A549 (cell line): ENCODE measurements around the gene HMGB2. TPM values are rescaled to one million over a fixed set of nuclear protein-coding genes. Genes with fewer than 3 reads are reported as not detected.

Experiments used
- ATAC-seq, 2 experiments: fragments of 200-7000 bp in 1 of 2; fragments of >200 bp in 1 of 2; cut with Nextera tagmentation in 1 of 2; cut with Tn5 transposase in 1 of 2; 3 replicates each; pipeline versions ENCODE4 v1.8.0 to v1.9.1; 2018 to 2020; ENCODE audit warnings: mild to moderate bottlenecking in 1 of 2, moderate library complexity in 1 of 2
- CTCF ChIA-PET: fragments of 300-600 bp; sonication (Branson Sonifier 250); formaldehyde crosslinking; extraction: SDS; loops from one replicate; lab custom pipeline; 2021; ENCODE audit warnings: antibody characterized with exemption, inconsistent platforms; lab: Yijun Ruan, JAX
- POLR2A ChIA-PET: fragments of 350-600 bp; formaldehyde crosslinking; extraction: SDS; loops from one replicate; lab custom pipeline; 2021; ENCODE audit warnings: antibody characterized with exemption, inconsistent platforms; lab: Yijun Ruan, JAX
- DNase-seq, 2 experiments: peaks; one replicate each; pipeline versions ENCODE4 v3.0.0 to v3.0.0-alpha.2; 2011 to 2016; ENCODE audit warnings: low read depth in 1 of 2, low spot score in 1 of 2
- FAIRE-seq: peaks from 2 replicates; lab custom pipeline; 2011; peaks lifted over from hg19 to GRCh38; lab: Jason Lieb, UNC
- H3K27ac ChIP-seq, 2 experiments: fragments of >200 bp; sonication (Bioruptor Twin); formaldehyde crosslinking; 3 replicates each; pipeline ENCODE4 v1.5.1; 2016 to 2017
- H3K4me1 ChIP-seq: fragments of >200 bp; sonication (Bioruptor Twin); formaldehyde crosslinking; 3 replicates; pipeline ENCODE4 v1.6.1; 2016
- H3K4me2 ChIP-seq: fragments of >200 bp; sonication (Bioruptor Twin); formaldehyde crosslinking; 3 replicates; pipeline ENCODE4 v1.6.1; 2016
- H3K4me3 ChIP-seq: fragments of >200 bp; sonication (Bioruptor Twin); formaldehyde crosslinking; 3 replicates; pipeline ENCODE4 v1.5.1; 2016
- H3K9me3 ChIP-seq: fragments of >200 bp; sonication (Bioruptor Twin); formaldehyde crosslinking; 3 replicates; pipeline ENCODE4 v1.6.1; 2016
- BHLHE40 ChIP-seq: IDR thresholded peaks from 2 replicates; pipeline ENCODE4 v1.6.1; 2012; ENCODE audit warnings: low read depth, low read length, inconsistent platforms
- CHD4 ChIP-seq: fragments of 200-600 bp; sonication (generic); IDR thresholded peaks from 2 replicates; pipeline ENCODE4 v1.6.1; 2016; ENCODE audit warnings: antibody characterized with exemption, mild to moderate bottlenecking, borderline replicate concordance
- EP300 ChIP-seq, 2 experiments: fragments of >200 bp; sonication (Bioruptor Twin); formaldehyde crosslinking; IDR thresholded peaks; 2 replicates in 1 of 2; 3 replicates in 1 of 2; pipeline ENCODE4 v1.6.1; 2016 to 2017
- ESRRA ChIP-seq: fragments of 150-350 bp; IDR thresholded peaks from 2 replicates; pipeline ENCODE4 v1.6.1; 2014; ENCODE audit warnings: mild to moderate bottlenecking, low read length, borderline replicate concordance
- FOSB ChIP-seq: fragments of 250-450 bp; sonication (Bioruptor Pico); IDR thresholded peaks from 2 replicates; pipeline ENCODE4 v1.5.0; 2020; ENCODE audit warnings: mild to moderate bottlenecking, moderate library complexity
- FOSL2 ChIP-seq, 2 experiments: fragments of 450-650 bp in 1 of 2; fragments of >200 bp in 1 of 2; sonication (Bioruptor Twin) in 1 of 2; formaldehyde crosslinking; IDR thresholded peaks; 2 replicates each; pipeline versions ENCODE4 v1.5.0 to v1.6.1; 2016 to 2020; ENCODE audit warnings: mild to moderate bottlenecking in 1 of 2, moderate library complexity in 1 of 2
- HEYL ChIP-seq: fragments of 250-450 bp; sonication (Bioruptor Pico); IDR thresholded peaks from 2 replicates; pipeline ENCODE4 v1.8.0; 2021; ENCODE audit warnings: mild to moderate bottlenecking, moderate library complexity
- KDM1A ChIP-seq: fragments of 200-600 bp; sonication (generic); IDR thresholded peaks from 2 replicates; pipeline ENCODE4 v1.6.1; 2016; ENCODE audit warnings: low read depth, mild to moderate bottlenecking
- PHF8 ChIP-seq: fragments of 200-600 bp; sonication (generic); IDR thresholded peaks from 2 replicates; pipeline ENCODE4 v1.6.1; 2016; ENCODE audit warnings: low read depth, mild to moderate bottlenecking, antibody characterized with exemption, moderate library complexity, borderline replicate concordance
- POLR2A ChIP-seq: IDR thresholded peaks from 2 replicates; pipeline ENCODE4 v1.6.1; 2012; ENCODE audit warnings: mild to moderate bottlenecking, low read length
- RARB ChIP-seq: fragments of 250-450 bp; sonication (Bioruptor Pico); IDR thresholded peaks from 2 replicates; pipeline ENCODE4 v1.8.0; 2021; ENCODE audit warnings: mild to moderate bottlenecking, moderate library complexity
- RNF2 ChIP-seq: fragments of 200-600 bp; sonication (generic); IDR thresholded peaks from 2 replicates; pipeline ENCODE4 v1.6.1; 2016; ENCODE audit warnings: low read depth, mild to moderate bottlenecking, antibody characterized with exemption, moderate library complexity, borderline replicate concordance
- SREBF2 ChIP-seq: fragments of 450-650 bp; IDR thresholded peaks from 2 replicates; pipeline ENCODE4 v1.6.1; 2014; ENCODE audit warnings: mild to moderate bottlenecking, moderate library complexity
- TFCP2L1 ChIP-seq: fragments of 250-450 bp; sonication (Bioruptor Pico); IDR thresholded peaks from 2 replicates; pipeline ENCODE4 v1.5.0; 2021; ENCODE audit warnings: mild to moderate bottlenecking
- ZFP36 ChIP-seq: fragments of 450-650 bp; IDR thresholded peaks from 2 replicates; pipeline ENCODE4 v1.6.1; 2014; ENCODE audit warnings: borderline replicate concordance; ENCODE audit not compliant: partially characterized antibody
- ZNF302 ChIP-seq: fragments of 250-450 bp; sonication (Bioruptor Pico); IDR thresholded peaks from 2 replicates; pipeline ENCODE4 v1.9.0; 2021; ENCODE audit warnings: inconsistent platforms, mild to moderate bottlenecking, moderate library complexity
- ZSCAN20 ChIP-seq: fragments of 250-450 bp; sonication (Bioruptor Pico); IDR thresholded peaks from 2 replicates; pipeline ENCODE4 v1.8.0; 2022; ENCODE audit warnings: mild to moderate bottlenecking, moderate library complexity
- WGBS: methylation state at CpG from one replicate; pipeline ENCODE4 v1.1.6; 2017; ENCODE audit errors: missing lambda C conversion rate; 5-methylcytosine and 5-hydroxymethylcytosine counted together
- polyA plus RNA-seq, 4 experiments: library from polyadenylated mRNA; depleted of rRNA in 3 of 4; stranded (reverse); fragments of >200 nt; fragmentation: RNase III in 1 of 4; extraction: RNeasy Plus Mini Kit Qiagen cat#74134 plus additional on column Dnase treatment in 1 of 4; gene quantifications; 2 replicates in 3 of 4; 3 replicates in 1 of 4; pipeline ENCODE4 v1.2.3, GENCODE V29; 2011 to 2017
- TF ChIP-seq, protein P1 (sequence below): fragments of 450-650 bp; IDR thresholded peaks from 2 replicates; pipeline ENCODE4 v1.6.1; 2014; ENCODE audit warnings: antibody characterized with exemption
- TF ChIP-seq, protein P2 (sequence below): fragments of >200 bp; sonication (Bioruptor Twin); formaldehyde crosslinking; IDR thresholded peaks from 3 replicates; pipeline ENCODE4 v1.5.1; 2016
- TF ChIP-seq, protein P3 (sequence below): IDR thresholded peaks from 2 replicates; pipeline ENCODE4 v1.6.1; 2012; ENCODE audit warnings: low read depth, borderline replicate concordance
- TF ChIP-seq, protein P4 (sequence below): IDR thresholded peaks from 2 replicates; pipeline ENCODE4 v1.6.1; 2012
- TF ChIP-seq, protein P5 (sequence below): fragments of 250-450 bp; sonication (Bioruptor Pico); IDR thresholded peaks from 2 replicates; pipeline ENCODE4 v1.5.0; 2021; ENCODE audit warnings: mild to moderate bottlenecking, moderate library complexity, borderline replicate concordance

HMGB2 gene
- polyA plus RNA-seq, 2 of the 4 experiments (the other 2 are of a cell fraction): 101 to 128 TPM

DNA sequence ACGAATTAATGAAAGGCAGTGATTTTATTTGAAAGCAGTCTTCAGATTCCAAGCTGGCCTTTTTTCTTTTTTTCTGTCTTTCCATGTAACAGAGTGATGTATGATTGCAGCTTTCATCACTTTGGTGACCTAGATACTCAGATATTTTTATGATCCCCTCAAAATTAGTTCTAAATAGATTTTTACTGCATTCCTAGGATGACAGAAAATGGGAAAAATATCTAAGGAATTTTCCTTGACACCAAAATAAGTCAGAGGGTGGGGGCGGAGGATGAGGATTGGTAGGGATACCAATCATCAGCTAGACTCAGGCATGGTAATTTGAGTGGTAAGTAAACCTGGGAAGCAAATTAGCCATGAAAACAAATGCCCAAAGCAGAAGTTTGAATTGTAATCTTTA lies 11.9 kb upstream of the HMGB2 start (continued):
- TF ChIP-seq, protein P1, sequence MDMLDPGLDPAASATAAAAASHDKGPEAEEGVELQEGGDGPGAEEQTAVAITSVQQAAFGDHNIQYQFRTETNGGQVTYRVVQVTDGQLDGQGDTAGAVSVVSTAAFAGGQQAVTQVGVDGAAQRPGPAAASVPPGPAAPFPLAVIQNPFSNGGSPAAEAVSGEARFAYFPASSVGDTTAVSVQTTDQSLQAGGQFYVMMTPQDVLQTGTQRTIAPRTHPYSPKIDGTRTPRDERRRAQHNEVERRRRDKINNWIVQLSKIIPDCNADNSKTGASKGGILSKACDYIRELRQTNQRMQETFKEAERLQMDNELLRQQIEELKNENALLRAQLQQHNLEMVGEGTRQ: no peak
- no peak for TF ChIP-seq RNF2
- TF ChIP-seq, protein P2, sequence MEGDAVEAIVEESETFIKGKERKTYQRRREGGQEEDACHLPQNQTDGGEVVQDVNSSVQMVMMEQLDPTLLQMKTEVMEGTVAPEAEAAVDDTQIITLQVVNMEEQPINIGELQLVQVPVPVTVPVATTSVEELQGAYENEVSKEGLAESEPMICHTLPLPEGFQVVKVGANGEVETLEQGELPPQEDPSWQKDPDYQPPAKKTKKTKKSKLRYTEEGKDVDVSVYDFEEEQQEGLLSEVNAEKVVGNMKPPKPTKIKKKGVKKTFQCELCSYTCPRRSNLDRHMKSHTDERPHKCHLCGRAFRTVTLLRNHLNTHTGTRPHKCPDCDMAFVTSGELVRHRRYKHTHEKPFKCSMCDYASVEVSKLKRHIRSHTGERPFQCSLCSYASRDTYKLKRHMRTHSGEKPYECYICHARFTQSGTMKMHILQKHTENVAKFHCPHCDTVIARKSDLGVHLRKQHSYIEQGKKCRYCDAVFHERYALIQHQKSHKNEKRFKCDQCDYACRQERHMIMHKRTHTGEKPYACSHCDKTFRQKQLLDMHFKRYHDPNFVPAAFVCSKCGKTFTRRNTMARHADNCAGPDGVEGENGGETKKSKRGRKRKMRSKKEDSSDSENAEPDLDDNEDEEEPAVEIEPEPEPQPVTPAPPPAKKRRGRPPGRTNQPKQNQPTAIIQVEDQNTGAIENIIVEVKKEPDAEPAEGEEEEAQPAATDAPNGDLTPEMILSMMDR: no peak
- TF ChIP-seq, protein P3, sequence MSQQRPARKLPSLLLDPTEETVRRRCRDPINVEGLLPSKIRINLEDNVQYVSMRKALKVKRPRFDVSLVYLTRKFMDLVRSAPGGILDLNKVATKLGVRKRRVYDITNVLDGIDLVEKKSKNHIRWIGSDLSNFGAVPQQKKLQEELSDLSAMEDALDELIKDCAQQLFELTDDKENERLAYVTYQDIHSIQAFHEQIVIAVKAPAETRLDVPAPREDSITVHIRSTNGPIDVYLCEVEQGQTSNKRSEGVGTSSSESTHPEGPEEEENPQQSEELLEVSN: no peak
- no peak for TF ChIP-seq CHD4
- TF ChIP-seq FOSL2 (IDR thresholded peaks at IDR 0.05): no peak
- TF ChIP-seq FOSL2 (CRISPR knock-in tag; IDR thresholded peaks at IDR 0.05): no peak
- TF ChIP-seq TFCP2L1 (CRISPR knock-in tag): no peak
- no peak for TF ChIP-seq BHLHE40
- TF ChIP-seq, all 56 proteins: peak for 0

DNA sequence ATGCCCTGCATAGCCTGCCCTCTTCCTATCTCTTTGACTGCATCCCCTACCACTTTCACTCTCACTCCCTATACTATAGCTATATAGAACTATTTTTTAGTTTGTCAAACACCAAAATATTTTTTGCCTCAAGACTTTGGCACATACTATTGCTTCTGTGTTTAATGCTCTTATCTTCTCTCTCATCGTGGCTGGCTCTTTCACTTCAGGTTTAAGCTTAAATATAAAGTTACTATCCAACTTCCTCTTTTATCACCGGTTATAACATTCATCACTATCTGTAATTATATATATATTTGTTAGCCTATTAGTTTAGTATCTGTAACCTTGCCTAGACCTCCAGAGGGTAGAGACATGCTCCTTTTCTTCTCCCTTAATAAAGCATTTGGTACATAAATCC lies 11.5 kb upstream of the HMGB2 start:
- H3K4me3 ChIP-seq: no peak overlapping the region
- 45% methylated on average over 2 of the region's 2 CpGs for WGBS
- H3K4me1 ChIP-seq: no peaks in the 10 kb centered on the region
- ChIA-PET POLR2A (interaction anchor here (2.0 kb wide), 1 partner anchor 11 kb away, joined by 8 read pairs; the partner anchor contains the start of gene HMGB2), CTCF (interaction anchor here (0.8 to 1.5 kb wide), 2 partner anchors 10 to 74 kb away, joined by 4 to 5 read pairs; no protein-coding TSS in a partner anchor)
- TF ChIP-seq ZSCAN20 (CRISPR knock-in tag) (no peak), KDM1A (no peak), ESRRA (no peak), HEYL (CRISPR knock-in tag) (no peak), POLR2A (no peak), ZFP36 (no peak), FOSL2 (IDR thresholded peaks at IDR 0.05) (no peak), FOSL2 (CRISPR knock-in tag; IDR thresholded peaks at IDR 0.05) (no peak), RARB (CRISPR knock-in tag) (no peak), ZNF302 (CRISPR knock-in tag) (no peak), SREBF2 (no peak), FOSB (CRISPR knock-in tag) (no peak), EP300 (IDR thresholded peaks at IDR 0.05) (no peak), PHF8 (no peak)
- TF ChIP-seq, protein P4, sequence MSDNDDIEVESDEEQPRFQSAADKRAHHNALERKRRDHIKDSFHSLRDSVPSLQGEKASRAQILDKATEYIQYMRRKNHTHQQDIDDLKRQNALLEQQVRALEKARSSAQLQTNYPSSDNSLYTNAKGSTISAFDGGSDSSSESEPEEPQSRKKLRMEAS: no peak
- TF ChIP-seq, protein P5, sequence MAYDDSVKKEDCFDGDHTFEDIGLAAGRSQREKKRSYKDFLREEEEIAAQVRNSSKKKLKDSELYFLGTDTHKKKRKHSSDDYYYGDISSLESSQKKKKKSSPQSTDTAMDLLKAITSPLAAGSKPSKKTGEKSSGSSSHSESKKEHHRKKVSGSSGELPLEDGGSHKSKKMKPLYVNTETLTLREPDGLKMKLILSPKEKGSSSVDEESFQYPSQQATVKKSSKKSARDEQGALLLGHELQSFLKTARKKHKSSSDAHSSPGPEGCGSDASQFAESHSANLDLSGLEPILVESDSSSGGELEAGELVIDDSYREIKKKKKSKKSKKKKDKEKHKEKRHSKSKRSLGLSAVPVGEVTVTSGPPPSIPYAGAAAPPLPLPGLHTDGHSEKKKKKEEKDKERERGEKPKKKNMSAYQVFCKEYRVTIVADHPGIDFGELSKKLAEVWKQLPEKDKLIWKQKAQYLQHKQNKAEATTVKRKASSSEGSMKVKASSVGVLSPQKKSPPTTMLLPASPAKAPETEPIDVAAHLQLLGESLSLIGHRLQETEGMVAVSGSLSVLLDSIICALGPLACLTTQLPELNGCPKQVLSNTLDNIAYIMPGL: no peak
- TF ChIP-seq, protein P1: no peak
- DNase-seq: no peak
- H3K9me3 ChIP-seq: no peaks in the 10 kb centered on the region
- FAIRE-seq: no peak
- ATAC-seq: no peak
- no peak overlapping the region for H3K27ac ChIP-seq
- H3K4me2 ChIP-seq: no peak overlapping the region
